Stimulated activated CD8-positive, alpha-beta memory T cell treated with anti-CD3 and anti-CD28 coated beads, Interleukin-15, amount 100 ng/mL, for 24 hours (primary cell): ENCODE data around the gene TMC1.

ENCODE experiments used
- DNase-seq: peaks from one replicate; pipeline ENCODE4 v3.0.0-alpha.2; 2020; ENCODE audit warnings: low read depth

TMC1 gene

GRCh38 chr9:72874344-72874743 lies 352.9 kb downstream of the TMC1 start:
- no peak for DNase-seq

DNA sequence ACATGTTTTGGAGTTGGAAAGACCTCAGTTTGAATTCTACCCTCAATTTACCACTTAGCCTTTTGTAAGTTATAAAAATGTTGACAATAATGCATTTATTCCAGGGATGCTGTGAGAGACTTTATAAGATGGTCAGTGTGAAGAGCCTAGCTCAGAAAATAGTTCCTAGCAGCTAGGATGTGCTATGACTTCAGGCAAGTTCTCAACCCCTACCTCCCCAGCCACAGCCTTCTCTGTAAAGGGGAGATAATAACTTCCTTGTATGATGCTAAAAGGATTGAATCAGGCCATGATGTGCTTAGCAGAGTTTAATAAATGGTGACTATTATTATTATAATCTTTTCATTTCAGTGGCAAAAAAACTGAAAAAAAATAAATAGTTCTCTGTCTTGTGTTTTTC lies 353.8 kb downstream of the TMC1 start:
- DNase-seq = no peak

- no peak for DNase-seq
Observed at GRCh38 chr9:72880821-72881220, 359.4 kb downstream of the TMC1 start.

DNA sequence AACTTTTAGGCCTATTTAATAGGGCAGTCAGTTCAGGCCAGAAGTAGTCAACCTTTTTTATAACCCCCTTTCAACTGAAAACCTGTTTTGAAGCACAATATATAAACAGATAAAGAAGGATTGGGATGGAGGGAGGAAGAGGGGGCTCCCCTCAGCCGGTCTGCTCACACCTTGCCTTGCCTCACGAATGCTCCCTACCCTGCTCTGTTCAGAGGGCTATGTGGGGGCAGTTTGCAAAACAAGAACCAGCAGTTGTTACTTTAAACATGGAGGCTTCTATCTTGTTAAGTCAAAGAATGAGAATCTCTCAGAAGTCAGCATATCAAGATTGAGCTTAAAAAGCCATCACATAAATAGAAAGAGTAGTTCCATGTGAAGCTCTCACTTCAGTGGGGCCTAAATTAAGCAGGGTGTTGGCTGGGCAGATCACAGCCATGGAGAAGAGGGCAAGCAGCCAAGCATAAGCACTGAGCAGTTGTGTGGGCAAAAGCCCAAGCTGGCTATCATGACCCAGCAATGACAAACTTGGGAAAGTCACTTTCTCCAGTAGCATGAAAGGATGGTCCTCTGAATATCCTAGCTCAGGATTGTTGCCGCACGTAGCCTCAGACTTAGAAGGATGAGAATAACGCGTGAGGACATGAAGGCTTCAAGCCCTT lies 360.8 kb downstream of the TMC1 start:
- DNase-seq = no peak

GRCh38 chr9:72883875-72884274 lies 362.5 kb downstream of the TMC1 start:
- DNase-seq = no peak

- no peak for DNase-seq
Observed at GRCh38 chr9:72884508-72884907, 363.1 kb downstream of the TMC1 start.
